Measurements from ENCODE around the gene RELB.
A peak's percentile ranks its signal among the peaks of the same experiment; 100 is the strongest.
"Not testable (repeated sequence)": the region's sequence is repeated elsewhere in the genome, so short reads cannot be mapped to it uniquely, and the experiment has no call there.

Gene RELB, protein sequence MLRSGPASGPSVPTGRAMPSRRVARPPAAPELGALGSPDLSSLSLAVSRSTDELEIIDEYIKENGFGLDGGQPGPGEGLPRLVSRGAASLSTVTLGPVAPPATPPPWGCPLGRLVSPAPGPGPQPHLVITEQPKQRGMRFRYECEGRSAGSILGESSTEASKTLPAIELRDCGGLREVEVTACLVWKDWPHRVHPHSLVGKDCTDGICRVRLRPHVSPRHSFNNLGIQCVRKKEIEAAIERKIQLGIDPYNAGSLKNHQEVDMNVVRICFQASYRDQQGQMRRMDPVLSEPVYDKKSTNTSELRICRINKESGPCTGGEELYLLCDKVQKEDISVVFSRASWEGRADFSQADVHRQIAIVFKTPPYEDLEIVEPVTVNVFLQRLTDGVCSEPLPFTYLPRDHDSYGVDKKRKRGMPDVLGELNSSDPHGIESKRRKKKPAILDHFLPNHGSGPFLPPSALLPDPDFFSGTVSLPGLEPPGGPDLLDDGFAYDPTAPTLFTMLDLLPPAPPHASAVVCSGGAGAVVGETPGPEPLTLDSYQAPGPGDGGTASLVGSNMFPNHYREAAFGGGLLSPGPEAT

DNA sequence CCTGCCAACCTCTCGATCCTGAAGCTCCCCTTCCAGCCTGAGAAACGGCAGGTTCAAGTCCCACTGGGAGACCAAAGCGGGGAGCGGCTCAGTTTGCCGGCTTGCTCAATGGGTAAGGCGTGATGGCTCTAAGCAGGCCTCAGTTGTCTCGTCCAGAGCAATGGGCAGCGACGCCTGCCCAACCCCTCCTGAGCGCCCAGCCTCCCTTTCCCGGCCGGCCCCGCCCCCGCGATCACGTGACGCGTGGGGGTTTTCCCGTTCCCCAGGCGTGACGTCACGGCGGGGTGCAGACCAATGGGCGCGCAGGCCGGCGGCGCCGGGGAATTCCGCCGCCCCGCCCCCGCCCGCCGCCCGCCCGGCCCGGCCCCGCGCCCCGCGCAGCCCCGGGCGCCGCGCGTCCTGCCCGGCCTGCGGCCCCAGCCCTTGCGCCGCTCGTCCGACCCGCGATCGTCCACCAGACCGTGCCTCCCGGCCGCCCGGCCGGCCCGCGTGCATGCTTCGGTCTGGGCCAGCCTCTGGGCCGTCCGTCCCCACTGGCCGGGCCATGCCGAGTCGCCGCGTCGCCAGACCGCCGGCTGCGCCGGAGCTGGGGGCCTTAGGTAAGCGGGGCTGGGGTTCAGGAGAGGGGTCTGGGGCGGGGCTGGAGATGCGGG is at the start of gene RELB:
Gene RELB, plus strand, starts transcription at position 378 of the 653 bp plus-strand sequence. Its CDS starts 116 bp downstream, at position 494.
- DNase-seq: peak; percentile 100

DNA sequence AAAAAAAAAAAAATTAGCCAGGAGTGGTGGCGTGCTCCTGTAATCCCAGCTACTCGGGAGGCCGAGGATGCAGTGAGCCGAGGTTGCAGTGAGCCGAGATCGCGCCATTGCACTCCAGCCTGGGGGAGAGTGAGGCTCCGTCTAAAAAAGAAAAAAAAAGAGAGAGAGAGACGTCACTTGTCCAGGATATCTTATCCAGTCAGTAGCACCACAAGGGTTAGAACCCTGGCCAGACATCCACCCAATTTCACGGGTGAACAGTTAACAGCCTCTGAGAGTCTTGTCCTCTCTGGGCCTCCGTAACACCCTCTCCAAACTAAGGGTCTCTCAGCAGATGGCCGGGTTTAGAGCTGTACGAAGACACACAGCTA is 47.0 kb upstream of the RELB start:
- no peak for DNase-seq

DNA sequence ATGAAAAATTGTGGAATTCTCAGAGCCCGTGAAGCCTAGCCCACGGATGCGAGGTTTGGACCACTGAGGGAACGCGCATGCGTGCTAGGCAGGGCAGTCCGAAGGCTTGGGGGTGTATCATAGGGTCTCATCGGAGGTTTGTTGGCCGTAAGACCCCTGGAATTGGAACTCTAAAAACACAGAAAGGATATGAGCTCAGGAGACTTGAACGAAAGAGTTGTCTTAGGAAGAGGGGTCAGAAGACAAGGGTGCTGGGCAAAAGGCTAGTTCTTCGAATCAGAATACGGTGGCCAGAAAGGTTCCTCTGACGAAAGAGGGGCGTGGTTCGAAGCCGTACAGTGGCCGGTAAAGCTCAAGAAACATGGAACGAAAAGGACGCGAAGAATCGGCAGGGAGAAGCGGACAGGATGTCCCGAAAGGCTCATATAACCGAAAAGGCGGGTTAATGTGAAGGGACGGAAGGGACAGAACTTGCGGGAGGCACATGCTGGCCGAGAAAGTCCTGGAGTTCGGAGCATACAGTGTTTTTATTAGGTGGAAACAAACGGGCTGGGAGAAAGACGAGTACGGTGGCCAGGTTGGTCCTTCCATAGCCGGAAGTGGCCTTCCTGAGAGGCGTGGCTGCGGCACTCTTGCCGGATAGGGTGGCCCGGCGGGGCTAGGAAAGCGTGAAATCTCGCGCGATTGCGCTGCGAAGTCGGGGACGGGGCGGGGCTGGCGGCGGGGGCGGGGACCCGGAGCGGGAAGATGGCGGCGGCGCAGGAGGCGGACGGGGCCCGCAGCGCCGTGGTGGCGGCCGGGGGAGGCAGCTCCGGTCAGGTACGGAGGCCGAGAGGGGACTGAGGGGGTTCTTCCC is 46.4 kb upstream of the RELB start, which contains the start of gene CLPTM1:
Gene CLPTM1, plus strand, starts transcription at position 732 of the 856 bp plus-strand sequence. Its CDS starts 16 bp downstream, at position 748.
- peak; percentile 97 for DNase-seq

DNA sequence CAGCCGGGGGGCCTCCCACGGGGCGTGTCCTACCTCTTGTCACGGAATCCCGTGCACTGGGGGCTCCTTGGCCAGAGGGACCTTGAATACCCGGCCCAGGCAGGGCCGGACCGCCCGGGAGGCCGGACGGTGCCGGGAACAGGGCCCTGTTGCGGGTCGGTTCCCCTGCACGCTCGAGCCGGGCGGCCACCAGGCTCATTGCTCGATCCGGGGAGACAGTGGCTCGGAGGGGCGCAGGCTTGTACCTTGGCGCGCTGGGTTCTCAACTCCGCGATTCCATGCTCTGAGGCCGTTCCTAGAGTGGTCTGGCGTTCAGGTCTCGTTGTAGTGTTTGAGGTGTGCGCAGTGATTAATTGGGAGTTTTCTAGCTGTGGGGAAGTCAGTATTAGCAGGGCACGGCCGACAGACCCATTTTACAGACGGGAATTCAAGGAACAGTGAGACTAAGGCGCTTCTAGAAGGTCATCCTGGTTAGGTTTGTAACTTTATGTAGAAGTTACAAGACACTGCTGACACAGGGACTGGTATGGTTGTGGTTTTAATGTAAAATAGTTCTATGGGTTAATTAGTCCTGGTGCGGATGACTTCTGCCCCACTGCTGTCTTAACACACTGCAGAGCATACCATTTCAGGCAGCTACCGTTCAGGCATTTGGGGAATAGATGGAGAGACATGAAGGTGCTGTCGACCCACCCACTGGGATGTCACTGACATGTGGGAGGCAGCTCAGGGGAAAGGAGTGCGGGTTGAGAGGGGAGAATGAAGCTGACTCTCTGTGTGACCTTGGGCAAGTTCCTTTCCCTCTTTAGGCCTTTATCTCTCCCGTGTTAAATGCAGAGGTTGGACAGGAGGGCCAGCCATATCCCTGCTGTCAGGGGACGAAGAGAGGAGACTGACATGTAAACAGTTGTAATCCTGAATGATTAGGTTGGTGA is 45.5 kb upstream of the RELB start:
- DNase-seq: peak; percentile 59

DNA sequence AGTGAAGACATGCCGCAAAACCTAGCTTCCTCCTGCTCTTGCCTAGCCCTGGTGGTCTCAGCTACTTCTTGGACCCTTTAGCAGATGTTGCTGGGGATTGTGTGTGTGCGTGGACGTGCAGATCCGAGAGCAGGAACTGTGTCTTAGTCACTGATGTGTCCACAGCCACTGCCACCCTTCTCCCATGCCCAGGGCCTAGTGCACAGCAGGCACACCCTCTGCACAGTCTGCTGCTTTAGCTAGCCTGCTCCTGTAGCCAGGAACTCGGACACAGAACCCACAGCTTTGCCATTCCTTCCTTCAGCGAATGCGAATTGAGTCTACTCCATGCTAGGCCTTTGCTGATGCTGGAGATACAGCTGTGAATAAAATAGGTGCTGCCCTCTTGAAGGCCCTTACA is 43.7 kb upstream of the RELB start:
- DNase-seq: no peak

DNA sequence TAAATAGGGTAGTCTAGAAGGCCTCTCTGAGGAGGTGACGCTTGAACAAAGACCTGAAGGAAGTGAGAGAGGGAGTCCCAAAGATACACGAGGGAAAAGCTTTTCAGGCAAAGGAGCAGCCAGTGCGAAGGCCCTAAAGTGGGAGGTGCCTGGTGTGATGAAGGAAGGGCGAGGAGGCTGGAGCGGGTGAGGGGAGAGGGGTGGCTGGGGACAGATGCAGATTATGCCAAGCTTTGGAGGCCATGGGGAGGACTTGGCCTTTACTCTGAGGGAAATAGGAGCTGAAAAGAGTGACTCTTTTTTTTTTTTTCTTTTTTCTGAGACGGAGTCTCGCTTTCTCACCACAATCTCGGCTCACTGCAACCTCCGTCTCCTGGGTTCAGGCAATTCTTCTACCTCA is 43.2 kb upstream of the RELB start:
- DNase-seq: no peak

DNA sequence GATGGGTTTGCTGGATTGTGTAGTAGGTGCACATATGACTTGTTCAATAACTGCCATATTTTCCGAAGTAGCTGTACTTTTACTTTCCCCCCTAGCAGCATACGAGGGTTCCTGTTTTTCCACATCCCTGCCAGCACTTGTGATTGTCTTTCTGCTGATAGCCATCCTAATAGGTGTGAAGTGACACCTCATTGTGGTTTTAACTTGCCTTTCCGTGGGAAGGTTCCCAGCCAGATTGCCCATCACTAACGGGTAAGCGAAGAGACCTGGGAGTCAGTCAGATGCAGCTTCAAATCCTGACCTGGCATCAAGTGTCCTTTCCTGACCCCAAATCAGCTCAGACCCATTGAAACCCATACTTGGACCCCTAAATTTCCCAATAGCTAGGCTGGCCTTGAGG is 41.6 kb upstream of the RELB start:
- no peak for DNase-seq

DNA sequence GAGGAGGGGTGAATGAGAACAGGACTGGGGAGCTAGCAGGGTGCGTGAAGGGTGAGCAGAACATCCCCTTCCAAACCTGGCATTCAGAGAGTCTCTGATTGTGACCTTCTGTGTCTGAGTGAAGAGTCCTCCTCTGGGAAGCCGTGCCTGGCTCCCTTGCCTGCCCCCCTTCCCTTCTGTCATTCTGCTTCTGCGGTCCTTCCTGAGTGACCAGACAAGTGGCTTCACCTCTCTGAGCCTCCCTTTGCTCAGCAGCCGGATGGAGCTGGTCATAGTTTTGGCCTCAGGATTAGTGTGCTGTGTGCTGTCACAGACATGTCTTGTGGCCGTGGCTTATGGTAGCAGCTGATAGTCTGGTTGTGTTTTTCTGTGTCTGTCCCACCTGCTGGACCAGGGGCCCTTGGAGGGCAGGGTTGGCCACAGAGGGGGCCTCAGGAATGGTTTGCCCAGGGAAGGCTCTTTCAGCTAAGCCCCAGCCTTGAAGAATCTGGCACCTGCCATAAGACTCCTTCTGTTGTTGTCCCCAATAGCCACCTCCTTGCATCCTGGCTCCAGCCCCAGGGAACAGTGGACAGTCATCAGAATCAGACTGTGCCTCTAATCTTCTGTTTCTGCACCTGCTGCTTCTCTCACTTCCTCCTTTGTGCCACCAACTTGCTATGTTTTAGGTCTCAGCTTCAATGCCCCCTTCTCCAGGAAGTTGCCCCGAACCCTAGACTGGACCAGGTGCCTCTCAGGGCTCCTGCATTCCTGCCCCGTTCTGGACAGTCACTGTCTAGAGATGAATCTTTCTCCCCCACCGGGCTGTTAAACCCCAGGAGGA is 40.1 kb upstream of the RELB start:
- DNase-seq: no peak

DNA sequence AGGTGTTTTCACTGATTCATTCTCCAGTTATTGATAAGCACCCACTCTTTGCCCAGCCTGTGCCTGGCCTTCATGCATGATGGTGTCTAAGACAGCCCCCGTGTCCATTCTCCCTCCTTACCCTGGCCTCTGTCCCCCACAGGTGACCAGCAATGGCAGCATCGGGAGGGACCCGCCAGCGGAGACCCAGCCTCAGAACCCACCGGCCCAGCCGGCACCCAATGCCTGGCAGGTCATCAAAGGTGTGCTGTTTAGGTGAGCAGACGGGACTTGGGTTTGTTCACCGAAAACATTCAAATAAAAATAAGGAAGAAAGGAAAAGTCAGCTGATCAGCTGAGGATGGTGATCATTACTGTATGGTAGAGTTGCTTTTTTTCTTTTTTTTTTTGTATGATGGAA is 39.4 kb upstream of the RELB start:
- no peak for DNase-seq

DNA sequence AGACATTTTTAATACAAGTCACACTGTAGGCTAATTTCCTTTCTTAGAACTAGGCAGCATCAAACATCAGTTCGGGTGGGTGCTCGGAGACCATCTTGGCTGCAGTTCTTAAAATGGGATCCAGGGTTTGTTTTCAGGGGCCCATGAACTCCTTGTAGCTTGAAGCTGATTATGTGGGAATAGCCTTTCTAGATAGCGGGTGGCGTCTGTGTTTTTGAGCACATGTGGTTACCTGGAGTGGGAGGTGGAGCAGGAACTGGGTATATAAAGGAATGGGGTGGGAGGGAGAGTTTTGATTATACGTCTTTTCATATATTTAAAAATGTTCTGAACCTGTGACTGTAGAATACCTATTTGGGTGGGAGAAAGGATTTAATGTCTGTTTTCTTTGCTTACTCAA is 33.1 kb upstream of the RELB start:
- DNase-seq: no peak

DNA sequence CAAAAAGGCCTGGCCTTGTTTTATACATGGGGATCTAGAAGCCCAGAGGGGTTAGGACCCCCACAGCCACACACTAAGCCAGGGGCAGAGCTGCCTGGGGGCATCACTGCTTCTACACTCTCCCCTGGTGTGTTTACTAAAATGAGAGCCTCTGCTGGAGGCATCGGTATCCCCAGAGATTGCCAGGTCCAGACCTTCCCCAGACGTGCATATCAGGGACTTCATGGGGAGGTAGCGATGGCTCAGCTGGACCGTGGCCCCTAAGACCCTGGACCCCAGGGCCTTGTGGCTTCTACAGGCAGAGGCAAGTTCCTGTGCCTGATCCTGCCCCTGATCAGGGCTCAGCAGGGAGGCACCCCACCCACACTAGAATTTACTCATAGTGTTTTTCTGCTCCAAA is 32.6 kb upstream of the RELB start:
- no peak for DNase-seq

DNA sequence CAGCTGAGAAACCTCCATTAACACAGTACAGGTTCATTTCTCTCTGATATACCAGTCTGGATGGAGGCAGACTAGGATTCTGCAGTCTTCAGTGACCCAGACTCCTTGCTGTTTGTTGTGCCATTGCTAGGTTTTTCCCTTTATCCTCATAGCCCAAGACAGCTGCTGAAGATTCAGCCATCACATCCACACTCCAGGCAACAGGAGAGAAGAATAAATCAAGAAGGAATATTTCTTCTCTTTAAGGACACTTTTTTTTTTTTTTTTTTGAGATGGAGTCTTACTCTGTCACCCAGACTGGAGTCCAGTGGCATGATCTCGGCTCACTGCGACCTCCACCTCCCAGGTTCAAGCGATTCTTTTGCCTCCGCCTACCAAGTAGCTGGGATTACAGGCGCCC is 31.8 kb upstream of the RELB start:
- DNase-seq: no peak

DNA sequence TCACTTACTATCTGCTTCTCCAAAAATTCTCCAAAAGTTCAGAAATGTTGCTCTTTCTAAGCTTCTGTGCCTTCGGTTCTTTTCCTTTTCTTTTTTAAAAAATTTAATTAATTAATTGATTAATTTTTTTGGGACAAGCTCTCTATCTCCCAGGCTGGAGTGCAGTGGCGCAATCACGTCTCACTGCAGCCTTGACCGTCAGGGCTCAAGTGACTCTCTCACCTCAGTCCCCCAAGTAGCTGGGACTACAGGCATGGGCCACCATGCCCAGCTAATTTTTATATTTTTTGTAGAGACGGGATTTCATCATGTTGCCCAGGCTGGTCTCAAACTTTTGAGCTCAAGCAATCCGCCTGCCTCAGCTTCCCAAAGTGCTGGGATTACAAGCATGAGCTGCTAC is 29.8 kb upstream of the RELB start:
- not testable (repeated sequence) for DNase-seq

DNA sequence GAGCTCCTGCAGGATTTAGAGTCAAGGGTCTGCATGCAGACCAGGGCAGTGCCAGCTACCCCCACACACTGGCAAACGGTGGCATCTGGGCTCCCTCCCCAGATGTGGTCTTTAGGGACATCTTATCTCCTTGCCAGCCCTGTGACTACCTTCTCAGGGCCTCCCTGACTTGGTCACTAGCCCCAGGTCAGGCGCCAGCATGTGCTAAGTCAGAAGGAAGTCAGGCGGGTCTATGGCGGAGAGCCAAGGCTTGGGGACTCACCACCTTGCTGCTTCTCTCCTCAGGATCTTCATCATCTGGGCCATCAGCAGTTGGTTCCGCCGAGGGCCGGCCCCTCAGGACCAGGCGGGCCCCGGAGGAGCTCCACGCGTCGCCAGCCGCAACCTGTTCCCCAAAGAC is 28.5 kb upstream of the RELB start:
- DNase-seq: no peak

DNA sequence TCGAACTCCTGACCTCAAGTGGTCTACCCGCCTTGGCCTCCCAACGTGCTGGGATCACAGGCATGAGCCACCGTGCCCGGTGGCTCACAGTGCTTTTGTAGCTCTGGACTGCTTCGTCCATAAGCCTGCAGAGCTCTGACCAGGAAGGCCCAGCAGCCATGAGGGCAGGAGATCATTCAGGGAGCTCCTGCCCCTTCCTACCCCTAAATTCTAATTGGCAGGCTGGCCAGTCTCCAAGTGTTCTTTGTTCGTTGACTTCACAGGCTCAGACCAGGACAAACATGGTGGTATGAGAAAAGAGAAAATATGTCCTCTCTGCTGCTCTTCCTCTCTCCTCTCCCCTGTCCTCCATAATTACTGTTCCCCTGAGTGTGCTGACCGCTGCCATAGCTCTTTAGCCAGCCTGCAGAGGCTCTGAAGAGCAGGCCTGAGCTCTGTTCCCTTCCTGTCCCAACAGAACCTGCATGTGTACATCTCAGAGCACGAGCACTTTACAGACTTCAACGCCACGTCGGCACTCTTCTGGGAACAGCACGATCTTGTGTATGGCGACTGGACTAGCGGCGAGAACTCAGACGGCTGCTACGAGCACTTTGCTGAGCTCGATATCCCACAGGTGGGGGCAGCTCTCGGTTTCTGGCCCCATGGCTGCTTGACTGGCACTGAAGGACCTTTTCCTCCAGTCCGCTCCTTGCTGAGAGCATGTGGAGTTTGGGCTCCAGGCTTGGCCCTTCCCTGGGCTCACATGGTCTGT is 27.1 kb upstream of the RELB start:
- no peak for DNase-seq

DNA sequence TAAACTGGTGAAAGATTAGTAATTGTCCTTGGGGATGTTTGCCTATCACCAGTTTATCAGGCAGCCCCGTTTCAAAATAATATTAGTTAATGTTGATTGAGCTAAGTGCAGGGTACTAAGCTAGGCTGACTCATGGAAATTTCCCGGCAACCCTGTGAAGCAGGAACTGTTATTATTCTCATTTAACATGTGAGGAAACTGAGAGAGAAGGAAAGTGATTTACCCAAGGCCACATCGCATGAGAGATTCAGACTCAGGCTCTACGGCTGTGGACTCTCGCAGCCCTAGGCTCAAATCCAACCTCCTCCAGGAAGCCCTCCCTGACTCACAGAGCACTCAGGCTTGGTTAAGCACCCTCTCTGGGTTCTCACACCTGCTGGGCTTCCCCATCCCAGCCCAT is 26.4 kb upstream of the RELB start:
- DNase-seq: no peak

DNA sequence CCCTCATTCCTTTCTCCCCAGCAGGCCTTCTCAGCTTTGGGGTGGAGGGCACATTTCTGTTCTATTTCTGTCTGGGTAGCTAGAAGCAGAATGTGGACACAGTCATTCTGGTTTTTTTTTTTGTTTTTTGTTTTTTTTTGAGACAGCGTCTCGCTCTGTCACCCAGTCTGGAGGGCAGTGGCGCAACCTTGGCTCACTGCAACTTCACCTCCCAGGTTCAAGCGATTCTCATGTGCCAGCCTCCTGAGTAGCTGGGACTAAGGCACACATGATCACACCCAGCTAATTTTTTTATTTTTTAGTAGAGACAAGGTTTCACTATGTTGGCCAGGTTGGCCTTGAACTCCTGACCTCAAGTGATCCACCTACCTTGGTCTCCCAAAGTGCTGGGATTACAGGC is 25.8 kb upstream of the RELB start:
- DNase-seq: no peak

DNA sequence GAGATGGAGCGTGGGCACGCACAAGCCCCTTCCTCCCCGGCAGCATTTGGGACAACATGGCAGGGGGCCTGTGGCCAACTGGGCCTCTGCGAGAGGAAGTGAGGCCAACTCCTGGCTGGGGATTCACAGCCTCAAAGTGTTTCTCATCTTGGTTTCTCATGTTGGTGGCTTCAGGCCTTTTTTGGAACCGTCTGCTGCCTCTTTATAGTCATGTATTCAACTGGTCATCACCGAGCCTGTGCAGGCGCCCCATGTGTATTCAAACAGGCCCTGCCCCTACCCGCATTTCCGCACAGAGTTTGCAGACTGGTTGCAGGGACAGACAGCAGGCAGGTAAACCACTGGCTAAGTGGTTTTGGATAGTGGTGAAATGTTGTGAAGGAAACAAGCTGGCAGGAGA is 17.3 kb upstream of the RELB start:
- DNase-seq: no peak

DNA sequence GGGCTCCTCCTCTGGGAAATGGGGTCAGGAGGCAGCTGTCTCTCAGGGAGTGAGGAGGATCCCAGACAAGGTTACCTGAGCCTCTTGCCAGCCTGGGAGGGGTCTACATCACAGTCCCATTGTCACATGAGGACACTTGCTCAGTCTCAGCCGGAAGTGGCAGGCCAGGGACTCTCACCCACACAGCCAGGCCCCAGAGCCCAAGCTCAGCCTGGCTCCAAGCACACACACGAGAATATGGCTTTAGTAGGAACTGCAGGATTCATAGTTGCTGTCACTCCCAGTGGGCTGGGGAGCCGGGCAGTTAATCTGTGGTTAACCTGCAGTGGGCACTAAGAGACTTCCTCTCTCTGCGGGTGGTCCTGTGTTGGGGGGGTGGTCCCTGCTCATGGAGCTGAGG is 15.8 kb upstream of the RELB start:
- DNase-seq: no peak

DNA sequence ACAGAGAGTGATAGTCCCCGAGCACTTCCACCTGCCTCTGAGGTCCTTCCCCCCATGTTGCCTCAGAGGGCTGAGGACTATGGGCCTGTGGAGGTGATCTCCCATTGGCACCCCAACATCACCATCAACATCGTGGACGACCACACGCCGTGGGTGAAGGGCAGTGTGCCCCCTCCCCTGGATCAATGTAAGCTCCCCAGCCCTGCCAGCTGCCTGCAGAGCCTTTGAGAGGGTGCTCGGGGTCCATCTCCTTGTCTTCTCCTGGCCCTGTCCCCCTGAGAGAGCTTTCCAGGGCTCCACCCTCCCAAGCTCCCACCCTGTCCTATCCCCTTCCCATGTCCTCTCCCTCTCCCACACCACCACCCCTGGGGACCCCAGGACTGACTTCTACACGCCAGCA is 14.9 kb upstream of the RELB start:
- no peak for DNase-seq

Data from activated CD8-positive, alpha-beta memory T cell treated with anti-CD3 and anti-CD28 coated beads for 24 hours (primary cell).